Suprapubic skin (tissue), 4 donors: Measurements from ENCODE around the gene KRT73. TPM values are rescaled to one million over a fixed set of nuclear protein-coding genes. Genes with fewer than 3 reads are reported as not detected.

Source experiments
- DNase-seq, 2 donors: peaks; one replicate each; pipeline ENCODE4 v3.0.0-alpha.2; 2019; ENCODE audit warnings: low spot score in 2 of 2
- H3K27ac ChIP-seq: fragments of 200-600 bp; sonication (generic); one replicate; pipeline ENCODE4 v1.5.1; 2019
- H3K27me3 ChIP-seq: fragments of 200-600 bp; sonication (generic); one replicate; pipeline ENCODE4 v1.5.1; 2019
- H3K36me3 ChIP-seq: fragments of 200-600 bp; sonication (generic); one replicate; pipeline ENCODE4 v1.5.1; 2019
- H3K4me1 ChIP-seq: fragments of 200-600 bp; sonication (generic); one replicate; pipeline ENCODE4 v1.5.1; 2019
- H3K4me3 ChIP-seq: fragments of 200-600 bp; sonication (generic); one replicate; pipeline ENCODE4 v1.5.1; 2019; ENCODE audit warnings: mild to moderate bottlenecking
- H3K9me3 ChIP-seq: fragments of 200-600 bp; sonication (generic); one replicate; pipeline ENCODE4 v1.5.1; 2019
- EP300 ChIP-seq: sonication (generic); formaldehyde crosslinking; IDR thresholded peaks from one replicate; pipeline ENCODE4 v1.6.1; 2017; ENCODE audit warnings: antibody characterized with exemption
- POLR2A ChIP-seq, 2 donors: fragments of 450-650 bp; IDR thresholded peaks; one replicate each; pipeline ENCODE4 v1.6.1; 2017; ENCODE audit warnings: antibody characterized with exemption in 2 of 2, mild to moderate bottlenecking in 2 of 2, moderate library complexity in 2 of 2
- POLR2AphosphoS5 ChIP-seq, 3 donors: sonication (generic); formaldehyde crosslinking; IDR thresholded peaks; one replicate each; pipeline ENCODE4 v1.6.1; 2017; ENCODE audit warnings: antibody characterized with exemption in 3 of 3
- WGBS: methylation state at CpG from one replicate; pipeline ENCODE4 v1.1.5; 2018; 5-methylcytosine and 5-hydroxymethylcytosine counted together
- total RNA-seq, 4 donors: library from RNA; depleted of rRNA; stranded (reverse); fragments of >200 nt; gene quantifications; one replicate each; pipeline ENCODE4 v1.1.0, GENCODE V29; 2016
- TF ChIP-seq, protein P1 (sequence below), 2 donors: fragments of 200-600 bp in 1 of 2; fragments of 450-650 bp in 1 of 2; sonication (generic) in 1 of 2; IDR thresholded peaks; one replicate each; pipeline ENCODE4 v1.5.1; 2016 to 2019; ENCODE audit warnings: antibody characterized with exemption in 2 of 2, mild to moderate bottlenecking in 1 of 2, moderate library complexity in 1 of 2

KRT73 gene
- total RNA-seq, 4 donors from 2014 or later: 8.7 to 27.4 (median 17.5) TPM

- WGBS: 95% methylated on average over 11 of the region's 11 CpGs
Measured at GRCh38 chr12:52591521-52591920, 26.8 kb downstream of the KRT73 start.

DNA sequence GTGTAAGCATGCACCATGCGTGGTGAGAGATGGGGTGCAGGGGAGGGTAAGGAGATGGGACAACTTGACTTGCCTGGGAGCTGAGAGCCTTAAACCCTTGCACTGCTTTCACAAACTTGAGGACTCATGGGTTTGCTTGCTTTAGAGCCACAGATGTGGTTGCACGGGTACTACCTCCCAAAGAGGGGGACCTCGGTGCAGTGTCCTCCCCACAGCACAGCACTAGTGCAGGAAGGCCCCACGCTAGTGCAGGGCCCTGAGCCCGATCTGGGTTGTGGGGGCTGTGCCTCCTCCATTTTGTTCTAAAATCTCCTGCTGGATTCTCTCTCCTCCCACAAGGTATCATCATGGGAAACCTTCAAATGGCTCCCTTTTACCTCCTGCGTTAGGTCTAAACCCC, 28.3 kb downstream of the KRT73 start:
- Histone ChIP-seq H3K27ac (no peak overlapping the region), H3K27me3 (peaks cover 6% of the 10 kb centered on the region), H3K36me3 (no peaks in the 10 kb centered on the region), H3K4me3 (no peak overlapping the region), H3K9me3 (no peaks in the 10 kb centered on the region), H3K4me1 (no peaks in the 10 kb centered on the region)
- WGBS: 94% methylated on average over 4 of the region's 6 CpGs
- no peak for DNase-seq
- TF ChIP-seq, protein P1, sequence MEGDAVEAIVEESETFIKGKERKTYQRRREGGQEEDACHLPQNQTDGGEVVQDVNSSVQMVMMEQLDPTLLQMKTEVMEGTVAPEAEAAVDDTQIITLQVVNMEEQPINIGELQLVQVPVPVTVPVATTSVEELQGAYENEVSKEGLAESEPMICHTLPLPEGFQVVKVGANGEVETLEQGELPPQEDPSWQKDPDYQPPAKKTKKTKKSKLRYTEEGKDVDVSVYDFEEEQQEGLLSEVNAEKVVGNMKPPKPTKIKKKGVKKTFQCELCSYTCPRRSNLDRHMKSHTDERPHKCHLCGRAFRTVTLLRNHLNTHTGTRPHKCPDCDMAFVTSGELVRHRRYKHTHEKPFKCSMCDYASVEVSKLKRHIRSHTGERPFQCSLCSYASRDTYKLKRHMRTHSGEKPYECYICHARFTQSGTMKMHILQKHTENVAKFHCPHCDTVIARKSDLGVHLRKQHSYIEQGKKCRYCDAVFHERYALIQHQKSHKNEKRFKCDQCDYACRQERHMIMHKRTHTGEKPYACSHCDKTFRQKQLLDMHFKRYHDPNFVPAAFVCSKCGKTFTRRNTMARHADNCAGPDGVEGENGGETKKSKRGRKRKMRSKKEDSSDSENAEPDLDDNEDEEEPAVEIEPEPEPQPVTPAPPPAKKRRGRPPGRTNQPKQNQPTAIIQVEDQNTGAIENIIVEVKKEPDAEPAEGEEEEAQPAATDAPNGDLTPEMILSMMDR (IDR thresholded peaks at IDR 0.05): no peak
- TF ChIP-seq POLR2A (IDR thresholded peaks at IDR 0.05) (no peak), POLR2AphosphoS5 (IDR thresholded peaks at IDR 0.05) (no peak), EP300 (no peak)

More at GRCh38 chr12:52591521-52591920, 26.8 kb downstream of the KRT73 start:
- Histone ChIP-seq H3K4me3 (no peak overlapping the region), H3K9me3 (no peaks in the 10 kb centered on the region), H3K36me3 (no peaks in the 10 kb centered on the region), H3K27me3 (peaks cover 6% of the 10 kb centered on the region), H3K27ac (no peak overlapping the region), H3K4me1 (no peaks in the 10 kb centered on the region)
- DNase-seq: no peak
- TF ChIP-seq POLR2A (IDR thresholded peaks at IDR 0.05): no peak
- TF ChIP-seq, protein P1 (IDR thresholded peaks at IDR 0.05): no peak
- no peak for TF ChIP-seq POLR2AphosphoS5 (IDR thresholded peaks at IDR 0.05)
- no peak for TF ChIP-seq EP300

DNA sequence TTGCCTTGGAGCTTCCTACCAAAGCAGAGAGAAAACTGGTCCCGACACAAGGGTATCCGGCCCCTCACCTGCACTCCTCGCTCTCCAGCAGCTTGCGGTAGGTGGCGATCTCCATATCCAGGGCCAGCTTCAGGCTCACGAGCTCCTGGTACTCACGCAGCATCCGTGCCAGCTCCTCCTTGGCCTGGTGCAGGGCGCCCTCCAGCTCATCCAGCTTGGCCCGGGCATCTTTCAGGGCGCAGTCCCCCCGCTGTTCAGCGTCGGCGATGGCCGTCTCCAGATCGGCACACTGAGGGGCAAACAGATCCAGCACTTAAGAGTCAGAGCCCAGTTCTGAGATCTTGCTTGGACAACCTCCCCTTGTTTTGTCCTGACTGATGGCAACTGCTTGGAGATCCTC, 30.8 kb downstream of the KRT73 start:
- peaks cover 8% of the 10 kb centered on the region for H3K4me1 ChIP-seq
- no peak overlapping the region for H3K4me3 ChIP-seq
- no peaks in the 10 kb centered on the region for H3K36me3 ChIP-seq
- WGBS: 96% methylated on average over 15 of the region's 17 CpGs
- H3K9me3 ChIP-seq: no peaks in the 10 kb centered on the region
- H3K27ac ChIP-seq: no peak overlapping the region
- no peak for DNase-seq
- TF ChIP-seq POLR2AphosphoS5 (IDR thresholded peaks at IDR 0.05) (no peak), EP300 (no peak), POLR2A (IDR thresholded peaks at IDR 0.05) (no peak)
- TF ChIP-seq, protein P1 (IDR thresholded peaks at IDR 0.05): no peak
- peaks cover 4% of the 10 kb centered on the region for H3K27me3 ChIP-seq

- DNase-seq: no peak
- no peaks in the 10 kb centered on the region for H3K27me3 ChIP-seq
- H3K36me3 ChIP-seq: no peaks in the 10 kb centered on the region
- no peak for TF ChIP-seq EP300
- no peak for TF ChIP-seq POLR2A (IDR thresholded peaks at IDR 0.05)
- TF ChIP-seq, protein P1 (IDR thresholded peaks at IDR 0.05): no peak
- H3K9me3 ChIP-seq: no peaks in the 10 kb centered on the region
- H3K27ac ChIP-seq: no peak overlapping the region
- peaks cover 24% of the 10 kb centered on the region for H3K4me1 ChIP-seq
- H3K4me3 ChIP-seq: no peak overlapping the region
- WGBS: 79% methylated on average over 9 of the region's 9 CpGs
Measured at GRCh38 chr12:52585946-52586345, 32.4 kb downstream of the KRT73 start.

- Histone ChIP-seq H3K36me3 (no peaks in the 10 kb centered on the region), H3K4me1 (peaks cover 31% of the 10 kb centered on the region), H3K4me3 (no peak overlapping the region), H3K9me3 (no peaks in the 10 kb centered on the region), H3K27me3 (no peaks in the 10 kb centered on the region), H3K27ac (no peak overlapping the region)
- DNase-seq: no peak
- 94% methylated on average over 3 of the region's 3 CpGs for WGBS
- TF ChIP-seq, protein P1 (IDR thresholded peaks at IDR 0.05): no peak
- TF ChIP-seq POLR2A (IDR thresholded peaks at IDR 0.05) (no peak), EP300 (no peak), POLR2AphosphoS5 (IDR thresholded peaks at IDR 0.05) (no peak)
Measured at GRCh38 chr12:52585066-52585465, 33.3 kb downstream of the KRT73 start.
